K562 (cell line): Measurements from ENCODE around the gene PNPLA1. TPM values are rescaled to one million over a fixed set of nuclear protein-coding genes. Genes with fewer than 3 reads are reported as not detected.

Source experiments
- ARNT ChIP-seq, 2 experiments: fragments of 450-650 bp; IDR thresholded peaks; 2 replicates each; pipeline ENCODE4 v1.6.1; 2016; ENCODE audit warnings: mild to moderate bottlenecking in 1 of 2
- DNMT1 ChIP-seq: fragments of 450-650 bp; IDR thresholded peaks from 2 replicates; pipeline ENCODE4 v1.6.1; 2016; ENCODE audit warnings: antibody characterized with exemption, mild to moderate bottlenecking
- HCFC1 ChIP-seq: IDR thresholded peaks from 2 replicates; pipeline ENCODE4 v1.6.1; 2012; ENCODE audit warnings: low read depth, low read length, improper control_type of control experiment
- ILK ChIP-seq: fragments of 450-650 bp; IDR thresholded peaks from 2 replicates; pipeline ENCODE4 v1.6.1; 2016; ENCODE audit warnings: missing genetic modification characterization, low read depth, mild to moderate bottlenecking, missing compliant biosample characterization, moderate library complexity, borderline replicate concordance
- MBD2 ChIP-seq: sonication (generic); IDR thresholded peaks from 2 replicates; pipeline ENCODE4 v1.6.1; 2016; ENCODE audit warnings: low read depth, borderline replicate concordance
- NR2C2 ChIP-seq, 2 experiments: fragments of 200-800 bp in 1 of 2; sonication (Bioruptor generic) in 1 of 2; sonication (generic) in 1 of 2; formaldehyde crosslinking in 1 of 2; IDR thresholded peaks; 2 replicates each; pipeline versions ENCODE4 v1.6.1 to v1.8.0; 2016 to 2022; ENCODE audit warnings: mild to moderate bottlenecking in 1 of 2, missing compliant biosample characterization in 1 of 2, missing genetic modification characterization in 1 of 2, missing genetic modification reagents in 1 of 2
- PHF8 ChIP-seq: fragments of 200-600 bp; sonication (generic); IDR thresholded peaks from 2 replicates; pipeline ENCODE4 v1.6.1; 2012; ENCODE audit warnings: mixed run types, mild to moderate bottlenecking, inconsistent platforms, low read length, moderate library complexity, borderline replicate concordance
- POLR2B ChIP-seq: fragments of 450-650 bp; IDR thresholded peaks from 2 replicates; pipeline ENCODE4 v1.6.1; 2018; ENCODE audit warnings: low read depth; ENCODE audit not compliant: partially characterized antibody
- PRPF4 ChIP-seq: fragments of 200-400 bp; formaldehyde crosslinking; IDR thresholded peaks from one replicate; pipeline ENCODE4 v1.6.1; 2017; ENCODE audit warnings: low read length, low read depth, mild to moderate bottlenecking; ENCODE audit not compliant: insufficient read depth, poor library complexity, severe bottlenecking
- RFX7 ChIP-seq: fragments of 250-450 bp; sonication (Bioruptor Pico); IDR thresholded peaks from 2 replicates; pipeline ENCODE4 v1.5.1; 2021; ENCODE audit warnings: mild to moderate bottlenecking
- SNIP1 ChIP-seq: fragments of 450-650 bp; IDR thresholded peaks from 2 replicates; pipeline ENCODE4 v1.7.1; 2017; ENCODE audit warnings: low read depth, mild to moderate bottlenecking
- TARDBP ChIP-seq: fragments of 450-650 bp; IDR thresholded peaks from 2 replicates; pipeline ENCODE4 v1.6.1; 2016
- polyA plus RNA-seq, 8 experiments: library from polyadenylated mRNA; depleted of rRNA in 4 of 8; stranded (reverse) in 5 of 8; unstranded in 3 of 8; fragments of >200 nt; fragmentation: Nextera tagmentation in 2 of 8; fragmentation: Illumina TruSeq in 1 of 8; extraction: Ambion mirVana in 2 of 8; extraction: Trizol in 1 of 8; gene quantifications; 2 replicates each; pipeline versions ENCODE4 v1.2.1 to v1.2.3, GENCODE V29; 2011 to 2014; ENCODE audit warnings: inconsistent platforms in 1 of 8, missing spikeins in 1 of 8
- total RNA-seq, 7 experiments: library from RNA; depleted of rRNA in 6 of 7; stranded (reverse); fragments of >200 nt in 6 of 7; fragmentation: Illumina TruSeq in 2 of 7; extraction: Trizol in 2 of 7; gene quantifications; 2 replicates each; pipeline versions ENCODE4 v1.2.1 to v1.2.3, GENCODE V29; 2011 to 2021; ENCODE audit warnings: low replicate concordance in 1 of 7
- TF ChIP-seq, protein P1 (sequence below): sonication (generic); formaldehyde crosslinking; IDR thresholded peaks from 2 replicates; pipeline ENCODE4 v1.8.0; 2023; ENCODE audit warnings: mild to moderate bottlenecking, missing genetic modification reagents
- TF ChIP-seq, protein P2 (sequence below): IDR thresholded peaks from 2 replicates; pipeline ENCODE4 v1.6.1; 2012; ENCODE audit warnings: low read depth, low read length, improper control_type of control experiment, borderline replicate concordance
- TF ChIP-seq, protein P3 (sequence below): sonication (generic); formaldehyde crosslinking; IDR thresholded peaks from 2 replicates; pipeline ENCODE4 v1.8.0; 2022; ENCODE audit warnings: mild to moderate bottlenecking, low read depth, missing genetic modification reagents
- TF ChIP-seq, protein P4 (sequence below): fragments of 450-650 bp; formaldehyde crosslinking; IDR thresholded peaks from 2 replicates; pipeline ENCODE4 v1.4.0; 2022; ENCODE audit warnings: missing genetic modification characterization
- TF ChIP-seq, protein P5 (sequence below): sonication (generic); formaldehyde crosslinking; IDR thresholded peaks from 2 replicates; pipeline ENCODE4 v1.8.0; 2022; ENCODE audit warnings: mild to moderate bottlenecking, missing genetic modification reagents
- TF ChIP-seq, protein P6 (sequence below), 2 experiments: fragments of 450-650 bp in 1 of 2; sonication (generic) in 1 of 2; formaldehyde crosslinking in 1 of 2; IDR thresholded peaks in 1 of 2; conservative IDR thresholded peaks in 1 of 2; 2 replicates each; pipeline versions ENCODE4 v1.6.1 to v1.8.1; 2016 to 2023; ENCODE audit warnings: mild to moderate bottlenecking in 2 of 2, moderate library complexity in 2 of 2, inconsistent platforms in 1 of 2, missing genetic modification reagents in 1 of 2

PNPLA1 gene
- total and polyA plus RNA-seq, 9 of the 15 experiments (the other 6 are each of a cell fraction or from before 2014, with no cell fraction given), result 0.04 to 0.27 (median 0.13) TPM; not detected in 2

DNA sequence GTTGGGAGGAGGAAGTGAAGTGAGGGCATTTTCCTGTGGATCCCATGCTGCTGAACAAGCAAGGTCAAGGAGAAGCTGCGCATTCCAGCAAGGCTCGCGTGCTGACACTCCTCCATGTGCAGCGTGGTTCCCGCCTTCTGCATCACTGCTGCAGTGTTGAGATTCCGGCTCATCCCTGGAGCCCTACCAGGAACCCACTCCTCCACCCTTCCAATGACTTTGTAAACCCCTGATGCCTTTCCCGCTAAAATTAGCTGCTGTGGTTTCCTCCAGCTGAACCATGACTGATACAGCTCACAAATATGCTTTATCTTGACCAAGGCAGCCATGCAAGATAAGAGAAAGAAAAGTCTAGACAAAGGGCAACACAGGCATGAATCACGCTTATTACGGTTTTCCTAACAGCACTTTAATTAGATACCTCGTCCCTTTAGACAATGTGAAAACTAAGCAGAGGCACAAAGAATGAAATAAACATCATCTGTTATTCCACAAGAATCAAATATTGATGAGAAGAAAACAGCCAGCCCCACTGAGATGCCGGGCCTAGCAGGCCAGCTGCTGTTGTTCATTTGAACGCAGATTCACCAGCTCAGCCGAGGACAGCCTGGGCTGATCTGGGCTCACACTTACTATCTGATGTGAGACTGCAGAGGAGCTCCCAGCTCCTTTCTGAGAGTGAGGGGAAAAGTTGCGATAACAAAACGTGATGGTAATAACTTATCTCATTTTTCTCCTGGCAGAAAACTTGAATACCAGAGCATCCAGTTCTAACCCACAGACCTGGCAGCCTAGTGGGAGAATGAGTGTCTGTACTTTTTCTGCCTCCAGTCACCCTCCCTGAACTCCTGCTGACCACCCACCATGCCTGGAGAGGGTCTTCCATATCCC, 81.1 kb downstream of the PNPLA1 start (continued):
- TF ChIP-seq DNMT1 (no peak), POLR2B (no peak), ILK (tag) (no peak), HCFC1 (no peak), SNIP1 (no peak), TARDBP (no peak), ARNT (IDR thresholded peaks at IDR 0.05) (peak in 1 of 2 experiments; percentile 78; a peak in 1 of 4 replicates), RFX7 (CRISPR knock-in tag) (no peak), MBD2 (peak; percentile 80), PHF8 (no peak), PRPF4 (no peak), NR2C2 (CRISPR knock-in tag; IDR thresholded peaks at IDR 0.05) (no peak), NR2C2 (tag; IDR thresholded peaks at IDR 0.05) (peak; percentile 32; the same call in 1 of the 2 replicates)
- TF ChIP-seq, protein P1, sequence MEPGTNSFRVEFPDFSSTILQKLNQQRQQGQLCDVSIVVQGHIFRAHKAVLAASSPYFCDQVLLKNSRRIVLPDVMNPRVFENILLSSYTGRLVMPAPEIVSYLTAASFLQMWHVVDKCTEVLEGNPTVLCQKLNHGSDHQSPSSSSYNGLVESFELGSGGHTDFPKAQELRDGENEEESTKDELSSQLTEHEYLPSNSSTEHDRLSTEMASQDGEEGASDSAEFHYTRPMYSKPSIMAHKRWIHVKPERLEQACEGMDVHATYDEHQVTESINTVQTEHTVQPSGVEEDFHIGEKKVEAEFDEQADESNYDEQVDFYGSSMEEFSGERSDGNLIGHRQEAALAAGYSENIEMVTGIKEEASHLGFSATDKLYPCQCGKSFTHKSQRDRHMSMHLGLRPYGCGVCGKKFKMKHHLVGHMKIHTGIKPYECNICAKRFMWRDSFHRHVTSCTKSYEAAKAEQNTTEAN (CRISPR knock-in tag), result no peak
- TF ChIP-seq, protein P2, sequence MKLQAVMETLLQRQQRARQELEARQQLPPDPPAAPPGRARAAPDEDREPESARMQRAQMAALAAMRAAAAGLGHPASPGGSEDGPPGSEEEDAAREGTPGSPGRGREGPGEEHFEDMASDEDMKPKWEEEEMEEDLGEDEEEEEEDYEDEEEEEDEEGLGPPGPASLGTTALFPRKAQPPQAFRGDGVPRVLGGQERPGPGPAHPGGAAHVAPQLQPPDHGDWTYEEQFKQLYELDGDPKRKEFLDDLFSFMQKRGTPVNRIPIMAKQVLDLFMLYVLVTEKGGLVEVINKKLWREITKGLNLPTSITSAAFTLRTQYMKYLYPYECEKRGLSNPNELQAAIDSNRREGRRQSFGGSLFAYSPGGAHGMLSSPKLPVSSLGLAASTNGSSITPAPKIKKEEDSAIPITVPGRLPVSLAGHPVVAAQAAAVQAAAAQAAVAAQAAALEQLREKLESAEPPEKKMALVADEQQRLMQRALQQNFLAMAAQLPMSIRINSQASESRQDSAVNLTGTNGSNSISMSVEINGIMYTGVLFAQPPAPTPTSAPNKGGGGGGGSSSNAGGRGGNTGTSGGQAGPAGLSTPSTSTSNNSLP, result peak; percentile 69; the same call in 1 of the 2 replicates
- TF ChIP-seq, protein P3, sequence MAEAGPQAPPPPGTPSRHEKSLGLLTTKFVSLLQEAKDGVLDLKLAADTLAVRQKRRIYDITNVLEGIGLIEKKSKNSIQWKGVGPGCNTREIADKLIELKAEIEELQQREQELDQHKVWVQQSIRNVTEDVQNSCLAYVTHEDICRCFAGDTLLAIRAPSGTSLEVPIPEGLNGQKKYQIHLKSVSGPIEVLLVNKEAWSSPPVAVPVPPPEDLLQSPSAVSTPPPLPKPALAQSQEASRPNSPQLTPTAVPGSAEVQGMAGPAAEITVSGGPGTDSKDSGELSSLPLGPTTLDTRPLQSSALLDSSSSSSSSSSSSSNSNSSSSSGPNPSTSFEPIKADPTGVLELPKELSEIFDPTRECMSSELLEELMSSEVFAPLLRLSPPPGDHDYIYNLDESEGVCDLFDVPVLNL (CRISPR knock-in tag), result peak; percentile 61; the same call in 1 of the 2 replicates
- TF ChIP-seq, protein P4, sequence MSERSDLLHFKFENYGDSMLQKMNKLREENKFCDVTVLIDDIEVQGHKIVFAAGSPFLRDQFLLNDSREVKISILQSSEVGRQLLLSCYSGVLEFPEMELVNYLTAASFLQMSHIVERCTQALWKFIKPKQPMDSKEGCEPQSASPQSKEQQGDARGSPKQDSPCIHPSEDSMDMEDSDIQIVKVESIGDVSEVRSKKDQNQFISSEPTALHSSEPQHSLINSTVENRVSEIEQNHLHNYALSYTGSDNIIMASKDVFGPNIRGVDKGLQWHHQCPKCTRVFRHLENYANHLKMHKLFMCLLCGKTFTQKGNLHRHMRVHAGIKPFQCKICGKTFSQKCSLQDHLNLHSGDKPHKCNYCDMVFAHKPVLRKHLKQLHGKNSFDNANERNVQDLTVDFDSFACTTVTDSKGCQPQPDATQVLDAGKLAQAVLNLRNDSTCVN (CRISPR knock-in tag), result no peak
- TF ChIP-seq, protein P5, sequence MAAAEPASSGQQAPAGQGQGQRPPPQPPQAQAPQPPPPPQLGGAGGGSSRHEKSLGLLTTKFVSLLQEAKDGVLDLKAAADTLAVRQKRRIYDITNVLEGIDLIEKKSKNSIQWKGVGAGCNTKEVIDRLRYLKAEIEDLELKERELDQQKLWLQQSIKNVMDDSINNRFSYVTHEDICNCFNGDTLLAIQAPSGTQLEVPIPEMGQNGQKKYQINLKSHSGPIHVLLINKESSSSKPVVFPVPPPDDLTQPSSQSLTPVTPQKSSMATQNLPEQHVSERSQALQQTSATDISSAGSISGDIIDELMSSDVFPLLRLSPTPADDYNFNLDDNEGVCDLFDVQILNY, result no peak
- TF ChIP-seq, protein P6, sequence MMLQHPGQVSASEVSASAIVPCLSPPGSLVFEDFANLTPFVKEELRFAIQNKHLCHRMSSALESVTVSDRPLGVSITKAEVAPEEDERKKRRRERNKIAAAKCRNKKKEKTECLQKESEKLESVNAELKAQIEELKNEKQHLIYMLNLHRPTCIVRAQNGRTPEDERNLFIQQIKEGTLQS (IDR thresholded peaks at IDR 0.05), result peak; percentile 82
- TF ChIP-seq, protein P6 (CRISPR knock-in tag; conservative IDR thresholded peaks at IDR 0.05), result 0 out of 2 replicates have a peak, but pooled peaks have one; percentile 38
